GM12873 (cell line): ENCODE measurements around the gene HES5.

ENCODE experiments used
- CTCF ChIP-seq: IDR thresholded peaks from 2 replicates; pipeline ENCODE4 v1.5.1; 2012; ENCODE audit warnings: low read depth, mild to moderate bottlenecking, moderate library complexity, low read length, control low read depth; ENCODE audit not compliant: insufficient read depth; ENCODE audit errors: missing control alignments

HES5 gene

GRCh38 chr1:2479186-2479585 is 50.9 kb downstream of the HES5 start:
- no peak for TF ChIP-seq CTCF
